Measurements from ENCODE around the gene FBXO3. TPM values are rescaled to one million over a fixed set of nuclear protein-coding genes. Genes with fewer than 3 reads are reported as not detected.

FBXO3 gene
- total RNA-seq, 6 experiments from 2014 or later = 25.3 to 30.0 (median 27.3) TPM

DNA sequence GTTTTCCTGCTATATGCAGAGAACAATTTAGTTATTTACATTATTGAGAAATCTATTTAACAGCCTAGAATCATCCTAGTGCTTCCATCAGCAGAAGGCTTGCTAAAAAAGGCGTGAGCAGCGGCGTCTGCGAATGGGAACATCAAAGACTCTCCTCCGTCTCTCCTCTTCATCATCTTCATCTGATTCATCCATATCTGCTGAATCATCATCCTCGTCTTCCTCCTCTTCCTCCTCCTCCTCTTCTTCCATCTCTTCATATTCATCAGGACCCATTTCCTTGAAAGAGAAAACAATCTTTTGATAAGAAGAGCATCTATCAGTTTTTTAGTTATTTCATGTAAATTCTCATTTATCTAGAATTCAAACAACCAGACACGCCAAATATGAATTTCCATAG lies 32.5 kb downstream of the FBXO3 start:
- Mint-ChIP-seq H3K27ac (no peak overlapping the region), H3K36me3 (ENCODE audit: low read depth) (peaks cover 13% of the 10 kb centered on the region), H3K27me3 (ENCODE audit: insufficient read depth) (no peaks in the 10 kb centered on the region), H3K4me3 (no peak overlapping the region), H3K4me1 (ENCODE audit: low read depth) (peaks cover 38% of the 10 kb centered on the region), H3K9me3 (peaks cover 5% of the 10 kb centered on the region; the same call in 1 of the 2 replicates)
- DNase-seq = no peak
- TF ChIP-seq, protein P1, sequence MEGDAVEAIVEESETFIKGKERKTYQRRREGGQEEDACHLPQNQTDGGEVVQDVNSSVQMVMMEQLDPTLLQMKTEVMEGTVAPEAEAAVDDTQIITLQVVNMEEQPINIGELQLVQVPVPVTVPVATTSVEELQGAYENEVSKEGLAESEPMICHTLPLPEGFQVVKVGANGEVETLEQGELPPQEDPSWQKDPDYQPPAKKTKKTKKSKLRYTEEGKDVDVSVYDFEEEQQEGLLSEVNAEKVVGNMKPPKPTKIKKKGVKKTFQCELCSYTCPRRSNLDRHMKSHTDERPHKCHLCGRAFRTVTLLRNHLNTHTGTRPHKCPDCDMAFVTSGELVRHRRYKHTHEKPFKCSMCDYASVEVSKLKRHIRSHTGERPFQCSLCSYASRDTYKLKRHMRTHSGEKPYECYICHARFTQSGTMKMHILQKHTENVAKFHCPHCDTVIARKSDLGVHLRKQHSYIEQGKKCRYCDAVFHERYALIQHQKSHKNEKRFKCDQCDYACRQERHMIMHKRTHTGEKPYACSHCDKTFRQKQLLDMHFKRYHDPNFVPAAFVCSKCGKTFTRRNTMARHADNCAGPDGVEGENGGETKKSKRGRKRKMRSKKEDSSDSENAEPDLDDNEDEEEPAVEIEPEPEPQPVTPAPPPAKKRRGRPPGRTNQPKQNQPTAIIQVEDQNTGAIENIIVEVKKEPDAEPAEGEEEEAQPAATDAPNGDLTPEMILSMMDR (IDR thresholded peaks at IDR 0.05) = no peak

DNA sequence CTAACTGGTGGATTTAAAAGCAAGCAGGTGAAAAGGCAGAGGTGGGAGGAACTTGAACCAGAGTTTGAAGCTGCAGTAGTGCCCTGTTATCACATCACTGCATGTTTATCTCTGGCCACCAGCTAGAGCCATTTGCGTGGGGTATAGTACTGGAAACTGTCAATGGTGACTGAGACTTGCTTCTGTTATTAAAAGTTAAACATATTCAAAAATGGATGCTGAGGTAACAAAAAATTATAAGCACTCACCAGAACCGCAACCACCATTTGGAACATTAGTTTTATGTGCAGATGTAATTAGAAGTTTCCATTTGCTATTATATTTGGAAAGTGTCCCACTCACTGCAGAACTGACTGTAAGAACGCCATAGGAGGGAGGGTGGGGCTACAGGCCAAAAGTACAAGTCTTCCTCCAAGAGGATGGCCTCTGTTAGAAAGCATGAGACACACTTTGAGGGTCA lies 36.9 kb downstream of the FBXO3 start:
- peak; percentile 30 for DNase-seq
- TF ChIP-seq, protein P1 (IDR thresholded peaks at IDR 0.05) = no peak
- H3K27me3 Mint-ChIP-seq (ENCODE audit: insufficient read depth) = peaks cover 2% of the 10 kb centered on the region; the same call in 1 of the 2 replicates
- peaks cover 31% of the 10 kb centered on the region for H3K36me3 Mint-ChIP-seq (ENCODE audit: low read depth)
- peaks cover 66% of the 10 kb centered on the region for H3K4me1 Mint-ChIP-seq (ENCODE audit: low read depth)
- H3K4me3 Mint-ChIP-seq = peak overlapping the region; percentile 96
- H3K9me3 Mint-ChIP-seq = peaks cover 5% of the 10 kb centered on the region; the same call in 1 of the 2 replicates
- peak overlapping the region; percentile 96 for H3K27ac Mint-ChIP-seq

DNA sequence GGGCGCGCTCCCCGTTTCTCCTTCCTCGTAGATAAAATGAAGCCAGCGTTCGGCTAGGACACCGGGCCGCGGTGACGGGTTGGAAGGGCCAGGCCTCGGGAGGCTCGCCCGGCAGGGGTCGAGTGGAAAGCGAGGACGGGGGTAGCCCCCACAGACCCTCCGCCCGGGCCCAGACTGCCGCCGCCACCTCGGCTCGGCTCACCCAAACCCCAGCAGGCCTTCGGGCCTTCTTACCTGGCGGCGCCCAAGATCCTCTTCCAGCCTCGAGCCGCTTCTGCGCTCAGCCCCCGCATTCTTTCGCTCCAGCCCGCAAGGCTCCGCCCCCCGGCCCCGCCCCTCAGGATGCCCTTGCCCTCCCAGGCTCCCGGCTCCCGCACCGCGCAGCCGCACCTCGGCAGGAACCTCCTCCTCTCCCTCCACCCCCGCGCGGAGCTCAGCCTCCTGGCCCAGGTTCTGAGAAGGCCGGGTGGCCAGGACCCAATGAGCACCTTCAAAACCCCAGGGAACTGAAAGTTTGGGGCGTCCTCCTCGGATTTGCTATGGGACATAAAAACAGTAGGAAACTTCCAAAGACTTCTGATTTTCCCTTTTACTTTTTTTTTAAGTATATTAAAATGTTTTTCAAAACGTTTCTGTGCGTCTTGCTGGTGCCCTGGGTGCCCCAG lies 38.0 kb downstream of the FBXO3 start, which contains the start of gene CD59:
TSS of gene CD59 (minus strand) at position 276 of the 665 bp plus-strand sequence. CDS start 13,978 bp downstream, outside the sequence.
- peak; percentile 89 for DNase-seq
- peaks cover 68% of the 10 kb centered on the region for H3K4me1 Mint-ChIP-seq (ENCODE audit: low read depth)
- peaks cover 5% of the 10 kb centered on the region; the same call in 1 of the 2 replicates for H3K9me3 Mint-ChIP-seq
- H3K27me3 Mint-ChIP-seq (ENCODE audit: insufficient read depth) = peaks cover 2% of the 10 kb centered on the region
- TF ChIP-seq, protein P1 (IDR thresholded peaks at IDR 0.05) = no peak
- H3K27ac Mint-ChIP-seq = peak within 1 kb of the TSS; percentile 96
- peaks cover 39% of the 10 kb centered on the region for H3K36me3 Mint-ChIP-seq (ENCODE audit: low read depth)
- peak within 1 kb of the TSS; percentile 96 for H3K4me3 Mint-ChIP-seq

DNA sequence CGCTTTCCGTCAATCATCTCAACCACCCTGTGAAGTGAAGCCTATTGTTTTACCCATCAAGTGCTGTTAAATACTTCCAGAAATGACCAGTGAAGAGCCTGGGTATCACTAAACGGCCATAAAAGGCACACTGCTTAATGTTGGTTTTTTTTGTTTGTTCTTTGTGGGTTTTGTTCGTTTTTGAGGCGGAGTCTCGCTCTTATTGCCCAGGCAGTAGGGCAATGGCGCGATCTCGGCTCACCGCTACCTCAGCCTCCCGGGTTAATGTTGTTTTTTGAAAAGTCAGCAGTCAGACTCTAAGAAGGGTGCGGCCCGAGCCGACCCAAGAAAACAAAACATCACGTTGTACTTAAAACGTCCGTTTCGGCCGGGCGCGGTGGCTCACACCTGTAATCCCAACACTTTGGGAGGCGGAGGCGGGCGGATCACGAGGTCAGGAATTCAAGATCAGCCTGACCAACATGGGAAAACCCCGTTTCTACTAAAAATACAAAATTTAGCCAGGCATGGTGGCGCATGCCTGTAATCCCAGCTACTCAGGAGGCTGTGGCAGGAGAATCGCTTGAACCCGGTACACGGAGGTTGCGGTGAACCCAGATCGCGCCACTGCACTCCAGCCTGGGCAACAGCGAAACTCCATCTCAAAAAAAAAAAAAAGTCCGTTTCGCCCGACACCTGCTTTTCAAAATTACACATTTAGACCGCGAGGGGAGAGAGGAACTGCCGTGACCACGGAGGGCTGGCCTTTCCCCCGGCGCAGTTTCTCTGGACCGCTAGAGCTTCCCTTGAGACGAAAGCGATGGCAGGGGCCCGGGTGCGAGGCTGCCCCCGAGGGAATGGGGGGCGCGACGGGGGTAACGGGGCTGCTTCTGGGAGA lies 38.8 kb downstream of the FBXO3 start:
- H3K27ac Mint-ChIP-seq = peak overlapping the region; percentile 96
- DNase-seq = no peak
- peaks cover 2% of the 10 kb centered on the region for H3K27me3 Mint-ChIP-seq (ENCODE audit: insufficient read depth)
- H3K36me3 Mint-ChIP-seq (ENCODE audit: low read depth) = peaks cover 44% of the 10 kb centered on the region
- peaks cover 5% of the 10 kb centered on the region; the same call in 1 of the 2 replicates for H3K9me3 Mint-ChIP-seq
- H3K4me1 Mint-ChIP-seq (ENCODE audit: low read depth) = peaks cover 74% of the 10 kb centered on the region
- H3K4me3 Mint-ChIP-seq = peak overlapping the region; percentile 96
- TF ChIP-seq, protein P1 (IDR thresholded peaks at IDR 0.05) = no peak

DNA sequence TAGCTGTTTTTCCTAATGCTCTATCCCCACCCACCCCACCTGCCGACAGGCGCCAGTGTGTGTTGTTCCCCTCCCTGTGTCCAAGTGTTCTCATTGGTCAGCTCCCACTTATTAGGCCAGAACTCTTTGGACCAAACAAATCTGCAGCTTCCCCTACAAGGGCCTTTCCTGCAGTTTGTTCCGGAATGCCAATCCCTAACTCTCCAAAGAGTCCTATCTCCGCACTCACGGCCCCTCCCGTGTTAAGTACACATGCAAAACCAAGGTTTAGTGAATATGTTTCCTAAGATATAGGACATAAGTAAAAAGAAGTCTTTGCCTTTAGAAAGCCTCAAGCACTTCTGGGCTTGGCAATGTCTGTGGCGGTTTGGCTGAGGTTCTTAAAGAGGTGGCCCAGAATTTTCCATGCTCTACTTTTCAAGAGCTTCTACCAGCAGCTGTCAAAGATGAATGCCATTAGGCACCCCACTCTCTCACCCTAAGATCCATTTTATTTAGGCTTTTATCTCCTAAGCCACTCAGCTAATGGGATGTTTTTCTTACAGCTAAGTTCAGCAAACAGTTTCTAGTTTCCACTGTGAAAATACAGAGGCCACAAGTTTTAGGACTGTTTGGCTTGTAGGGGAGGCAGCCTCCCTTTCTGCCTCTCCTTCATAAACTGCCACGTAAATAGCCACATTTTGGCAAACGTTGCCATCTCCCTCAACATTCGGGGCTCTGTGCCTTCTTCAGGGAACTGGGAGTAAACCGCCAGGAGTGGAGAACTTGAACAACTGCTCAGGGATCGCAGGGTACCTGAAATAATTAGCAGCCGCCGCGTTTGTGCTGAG lies 39.7 kb downstream of the FBXO3 start:
- peak overlapping the region; percentile 96 for H3K27ac Mint-ChIP-seq

More for the DNA sequence above, 39.7 kb downstream of the FBXO3 start:
- H3K4me1 Mint-ChIP-seq (ENCODE audit: low read depth) = peaks cover 76% of the 10 kb centered on the region
- DNase-seq = peak; percentile 20
- peaks cover 4% of the 10 kb centered on the region; the same call in 1 of the 2 replicates for H3K9me3 Mint-ChIP-seq
- peaks cover 46% of the 10 kb centered on the region for H3K36me3 Mint-ChIP-seq (ENCODE audit: low read depth)
- TF ChIP-seq, protein P1 (IDR thresholded peaks at IDR 0.05) = no peak
- H3K27me3 Mint-ChIP-seq (ENCODE audit: insufficient read depth) = peaks cover 2% of the 10 kb centered on the region
- H3K4me3 Mint-ChIP-seq = peak overlapping the region; percentile 96

Measured in HFFc6 (cell line).